Amygdala (tissue), 56 donors: ENCODE measurements around the gene LYPD6B.
"Not testable (repeated sequence)": the region's sequence is repeated elsewhere in the genome, so short reads cannot be mapped to it uniquely, and the experiment has no call there.

ENCODE experiments used
- DNase-seq, 56 donors: peaks; one replicate each; lab custom pipeline; 2025; lab: John Stamatoyannopoulos, UW

LYPD6B gene

DNA sequence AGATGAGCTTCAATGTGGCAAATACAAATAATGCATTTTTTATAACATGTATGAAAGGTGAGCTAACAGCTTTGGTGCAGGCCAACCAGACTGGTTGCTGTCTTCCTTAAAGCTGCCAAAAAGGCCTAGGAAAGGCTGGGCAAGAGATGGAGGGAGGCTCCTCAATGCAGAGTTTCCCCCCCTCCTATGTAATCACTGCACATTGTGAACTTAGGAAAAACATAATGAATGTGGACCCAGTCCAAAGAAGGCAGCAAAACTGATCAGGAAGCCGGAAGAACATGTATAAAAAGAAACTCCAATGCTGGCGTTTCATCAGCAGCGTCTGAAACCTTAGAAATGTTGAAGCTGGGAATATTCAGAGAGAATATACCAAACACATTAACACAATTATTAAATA is 207.7 kb downstream of the LYPD6B start:
- no peak for DNase-seq

DNA sequence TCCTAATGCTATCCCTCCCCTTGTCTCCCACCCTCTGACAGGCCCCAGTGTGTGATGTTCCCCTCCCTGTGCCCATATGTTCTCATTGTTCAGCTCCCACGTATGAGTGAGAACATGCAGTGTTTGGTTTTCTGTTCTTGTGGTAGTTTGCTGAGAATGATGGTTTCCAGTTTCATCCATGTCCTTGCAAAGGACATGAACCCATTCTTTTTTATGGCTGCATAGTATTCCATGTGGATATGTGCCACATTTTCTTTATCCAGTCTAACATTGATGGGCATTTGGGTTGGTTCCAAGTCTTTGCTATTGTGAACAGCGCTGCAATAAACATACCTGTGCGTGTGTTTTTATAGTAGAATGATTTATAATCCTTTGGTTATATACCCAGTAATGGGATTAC is 212.9 kb downstream of the LYPD6B start:
- not testable (repeated sequence) for DNase-seq

- DNase-seq: not testable (repeated sequence)
These were observed 218.4 kb downstream of the LYPD6B start for GRCh38 chr2:149256877-149257276.

DNA sequence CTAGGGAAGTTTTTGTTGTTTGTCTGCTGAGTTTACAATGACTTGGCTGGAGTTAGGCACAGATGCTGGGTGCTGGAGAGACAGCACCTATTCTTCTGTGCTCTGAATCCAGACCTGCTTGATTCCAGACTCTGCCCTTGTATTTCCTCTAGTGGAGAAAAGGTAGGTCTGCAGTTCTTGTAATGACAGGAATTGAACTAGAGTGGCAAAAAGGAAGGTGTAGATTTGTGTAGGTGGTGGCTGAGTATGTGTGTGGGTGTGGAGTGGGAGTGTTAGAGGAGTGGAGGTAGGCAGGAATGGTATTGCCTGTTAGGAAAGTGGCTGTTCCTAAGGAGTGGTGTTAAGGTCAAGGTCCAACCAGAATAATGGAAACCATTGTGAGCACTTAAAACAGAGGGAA is 220.0 kb downstream of the LYPD6B start:
- no peak for DNase-seq

GRCh38 chr2:149259136-149259535 is 220.6 kb downstream of the LYPD6B start:
- DNase-seq: no peak

DNA sequence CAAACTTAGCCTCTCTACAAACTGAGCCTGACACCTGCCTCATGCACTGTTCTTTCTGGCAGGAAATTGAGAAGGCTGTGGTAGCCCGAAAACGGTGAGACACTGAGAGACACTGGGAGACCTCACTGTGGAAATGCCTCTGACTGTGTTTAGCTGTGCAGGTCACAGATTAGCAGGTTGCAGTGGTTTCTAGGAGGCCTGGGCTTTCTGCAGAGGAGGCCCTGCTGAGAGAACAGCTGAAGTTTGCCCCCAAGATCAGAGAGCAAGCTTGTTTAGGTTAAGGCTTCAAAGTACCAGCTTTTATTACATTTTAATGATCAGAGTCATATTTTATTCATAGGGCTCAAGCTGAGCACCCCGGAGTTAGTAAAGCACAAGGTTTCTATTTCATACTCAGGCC is 223.2 kb downstream of the LYPD6B start:
- DNase-seq: no peak
